OCI-LY7 (cell line): ENCODE data around the gene FAM3D. TPM values are rescaled to one million over a fixed set of nuclear protein-coding genes. Genes with fewer than 3 reads are reported as not detected.

Experiments
- BruUV-seq: library from RNA; stranded (reverse); fragments of 400-500 nt; replicated peaks from 2 replicates; lab custom pipeline; 2021; lab: Mats Ljungman, UMichigan
- CTCF ChIA-PET: fragments of 300-600 bp; sonication (Branson Sonifier 250); formaldehyde crosslinking; loops from one replicate; lab custom pipeline; 2022; ENCODE audit warnings: antibody characterized with exemption; ENCODE audit not compliant: unreplicated experiment; lab: Charles Lee
- POLR2A ChIA-PET: fragments of 300-600 bp; sonication (Branson Sonifier 250); formaldehyde crosslinking; loops from one replicate; lab custom pipeline; 2022; ENCODE audit warnings: antibody characterized with exemption; lab: Charles Lee
- DNase-seq: peaks from one replicate; pipeline ENCODE4 v3.0.0-alpha.2; 2015; ENCODE audit warnings: low spot score
- H2AFZ ChIP-seq: fragments of 200-600 bp; sonication (generic), shearing (Covaris generic); 2 replicates; pipeline ENCODE4 v1.6.1; 2014; ENCODE audit warnings: mild to moderate bottlenecking, antibody characterized with exemption, low read length, moderate library complexity
- H3K27ac ChIP-seq: fragments of 200-600 bp; sonication (generic); 2 replicates; pipeline ENCODE4 v1.5.1; 2014; ENCODE audit warnings: mixed run types, low read depth, mild to moderate bottlenecking, moderate library complexity, low read length, inconsistent platforms; ENCODE audit not compliant: poor library complexity, severe bottlenecking
- H3K36me3 ChIP-seq: fragments of 200-600 bp; sonication (generic); 2 replicates; pipeline ENCODE4 v1.6.1; 2014; ENCODE audit warnings: mild to moderate bottlenecking, antibody characterized with exemption, low read length, moderate library complexity, mixed read lengths; ENCODE audit not compliant: insufficient read depth
- H3K4me1 ChIP-seq: fragments of 200-600 bp; sonication (generic); 2 replicates; pipeline ENCODE4 v1.5.1; 2014; ENCODE audit warnings: mild to moderate bottlenecking, low read length; ENCODE audit not compliant: insufficient read depth, poor library complexity, severe bottlenecking
- H3K4me2 ChIP-seq: fragments of 200-600 bp; sonication (generic); 2 replicates; pipeline ENCODE4 v1.6.1; 2014; ENCODE audit warnings: mild to moderate bottlenecking, low read length
- H3K4me3 ChIP-seq: fragments of 200-600 bp; sonication (generic); 2 replicates; pipeline ENCODE4 v1.5.1; 2014; ENCODE audit warnings: mild to moderate bottlenecking, low read depth, low read length; ENCODE audit not compliant: poor library complexity, severe bottlenecking
- H3K79me2 ChIP-seq: fragments of 200-600 bp; sonication (generic); 2 replicates; pipeline ENCODE4 v1.6.1; 2016; ENCODE audit warnings: low read depth, mild to moderate bottlenecking, low read length, moderate library complexity, mixed read lengths; ENCODE audit not compliant: insufficient read depth
- H3K9me2 ChIP-seq: fragments of 200-600 bp; sonication (generic); 2 replicates; pipeline ENCODE4 v1.6.1; 2016; ENCODE audit warnings: mild to moderate bottlenecking, low read length, mixed read lengths; ENCODE audit not compliant: insufficient read depth
- H3K9me3 ChIP-seq: fragments of 200-600 bp; sonication (generic); 2 replicates; pipeline ENCODE4 v1.6.1; 2014; ENCODE audit warnings: mild to moderate bottlenecking, mixed run types, low read length, mixed read lengths
- H4K20me1 ChIP-seq: fragments of 200-600 bp; sonication (generic); 2 replicates; pipeline ENCODE4 v1.6.1; 2014; ENCODE audit warnings: mild to moderate bottlenecking, antibody characterized with exemption, low read length, moderate library complexity, mixed read lengths; ENCODE audit not compliant: insufficient read depth
- EZH2phosphoT487 ChIP-seq: fragments of 200-600 bp; sonication (generic); IDR thresholded peaks from 2 replicates; pipeline ENCODE4 v1.6.1; 2018; ENCODE audit warnings: low read depth, borderline replicate concordance, mild to moderate bottlenecking, mixed run types, antibody characterized with exemption, low read length, moderate library complexity, mixed read lengths
- intact Hi-C: fragments of 100-400 bp; cut with micrococcal nuclease; formaldehyde crosslinking; loops from one replicate; pipeline ENCODE4 v1.10.0; 2022; ENCODE audit not compliant: unreplicated experiment
- total RNA-seq, 2 experiments: library from RNA; depleted of rRNA in 1 of 2; stranded (reverse); fragments of >200 nt in 1 of 2; shearing (Covaris generic) in 1 of 2; gene quantifications; 2 replicates each; pipeline ENCODE4 v1.2.3, GENCODE V29; 2014 to 2022
- TF ChIP-seq, protein P1 (sequence below): fragments of 200-600 bp; sonication (generic); conservative IDR thresholded peaks from 2 replicates; pipeline ENCODE4 v1.5.1; 2014; ENCODE audit warnings: mild to moderate bottlenecking, antibody characterized with exemption, low read length, moderate library complexity, mixed read lengths

FAM3D gene
- total RNA-seq, 2 experiments from 2014 or later = not detected

DNA sequence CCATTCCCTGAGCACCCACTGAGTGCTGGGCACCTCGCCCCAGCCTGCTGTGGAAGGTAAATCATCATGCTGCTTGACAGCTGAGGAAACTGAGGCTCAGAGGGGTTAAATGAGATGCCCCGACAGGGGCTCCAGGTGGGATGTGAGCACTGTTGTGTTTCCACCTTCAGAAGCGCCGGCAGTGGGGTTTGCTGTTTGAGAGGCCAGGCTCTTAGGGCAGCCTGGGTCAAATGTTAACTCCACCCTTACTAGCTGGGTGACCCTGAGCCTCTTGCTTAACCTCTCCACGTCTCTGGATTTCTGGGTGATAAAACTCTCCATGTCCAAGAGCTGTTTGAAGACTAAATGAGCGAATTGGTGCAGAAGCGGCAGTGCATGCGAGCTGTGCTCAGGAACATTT lies 43.1 kb downstream of the FAM3D start:
- H3K4me2 ChIP-seq = no peak overlapping the region
- TF ChIP-seq, protein P1, sequence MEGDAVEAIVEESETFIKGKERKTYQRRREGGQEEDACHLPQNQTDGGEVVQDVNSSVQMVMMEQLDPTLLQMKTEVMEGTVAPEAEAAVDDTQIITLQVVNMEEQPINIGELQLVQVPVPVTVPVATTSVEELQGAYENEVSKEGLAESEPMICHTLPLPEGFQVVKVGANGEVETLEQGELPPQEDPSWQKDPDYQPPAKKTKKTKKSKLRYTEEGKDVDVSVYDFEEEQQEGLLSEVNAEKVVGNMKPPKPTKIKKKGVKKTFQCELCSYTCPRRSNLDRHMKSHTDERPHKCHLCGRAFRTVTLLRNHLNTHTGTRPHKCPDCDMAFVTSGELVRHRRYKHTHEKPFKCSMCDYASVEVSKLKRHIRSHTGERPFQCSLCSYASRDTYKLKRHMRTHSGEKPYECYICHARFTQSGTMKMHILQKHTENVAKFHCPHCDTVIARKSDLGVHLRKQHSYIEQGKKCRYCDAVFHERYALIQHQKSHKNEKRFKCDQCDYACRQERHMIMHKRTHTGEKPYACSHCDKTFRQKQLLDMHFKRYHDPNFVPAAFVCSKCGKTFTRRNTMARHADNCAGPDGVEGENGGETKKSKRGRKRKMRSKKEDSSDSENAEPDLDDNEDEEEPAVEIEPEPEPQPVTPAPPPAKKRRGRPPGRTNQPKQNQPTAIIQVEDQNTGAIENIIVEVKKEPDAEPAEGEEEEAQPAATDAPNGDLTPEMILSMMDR = no peak
- no peak for TF ChIP-seq EZH2phosphoT487
- intact Hi-C loops = no loop called here

DNA sequence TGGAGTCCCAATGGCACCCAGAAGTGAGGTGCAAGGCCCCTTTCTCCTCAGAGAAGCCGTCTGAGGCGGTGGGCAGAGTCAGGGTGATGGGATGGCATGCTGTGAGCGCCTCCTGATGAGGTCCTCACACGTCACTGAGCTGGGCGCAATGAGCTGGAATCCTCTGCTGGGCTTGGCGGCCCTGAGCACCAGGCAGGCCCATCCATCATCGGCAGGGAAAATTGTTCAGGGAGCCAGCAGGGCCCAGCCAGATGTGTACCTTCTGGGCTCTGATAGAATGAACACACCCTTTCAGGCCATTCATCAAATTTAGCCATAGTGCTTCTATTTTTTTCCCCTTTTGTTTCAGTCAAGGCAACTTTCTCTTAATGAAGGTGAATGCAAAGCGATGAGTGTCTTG lies 43.7 kb downstream of the FAM3D start:
- H2AFZ ChIP-seq = no peak overlapping the region
- TF ChIP-seq, protein P1 = no peak
- TF ChIP-seq EZH2phosphoT487 = no peak
- POLR2A ChIA-PET = no interaction called here

More for the DNA sequence above, 43.1 kb downstream of the FAM3D start:
- Histone ChIP-seq H3K36me3 (no peaks in the 10 kb centered on the region), H3K4me1 (no peaks in the 10 kb centered on the region), H4K20me1 (no peaks in the 10 kb centered on the region), H2AFZ (no peak overlapping the region), H3K9me2 (no peaks in the 10 kb centered on the region), H3K27ac (no peak overlapping the region), H3K79me2 (no peaks in the 10 kb centered on the region), H3K9me3 (no peaks in the 10 kb centered on the region), H3K4me3 (no peak overlapping the region)
- no peak for DNase-seq
- ChIA-PET CTCF (no interaction called here), POLR2A (no interaction called here)
- BruUV-seq = no TSS peak

DNA sequence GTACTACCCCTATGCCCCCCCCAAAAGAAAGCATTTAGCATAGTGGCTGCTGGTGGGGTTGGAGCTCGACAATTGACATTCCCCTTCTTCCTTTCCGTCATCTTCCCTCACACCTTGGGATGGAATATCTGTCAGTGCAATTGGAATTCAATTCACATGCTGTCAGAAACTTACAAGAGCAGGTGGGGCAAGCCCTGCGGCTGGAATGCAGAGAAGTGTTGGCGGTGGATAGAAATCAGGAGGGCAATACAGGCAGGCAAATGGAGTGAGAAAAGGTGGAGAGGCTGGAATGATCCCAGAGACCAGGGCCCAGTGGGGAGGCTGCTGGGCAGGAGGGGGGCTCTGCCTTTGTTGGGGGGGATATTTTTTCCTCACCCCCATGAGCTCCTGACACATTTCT lies 44.1 kb downstream of the FAM3D start:
- Histone ChIP-seq H3K9me2 (no peaks in the 10 kb centered on the region), H3K27ac (no peak overlapping the region), H3K9me3 (no peaks in the 10 kb centered on the region), H3K36me3 (no peaks in the 10 kb centered on the region), H3K4me1 (no peaks in the 10 kb centered on the region), H3K4me2 (no peak overlapping the region), H3K4me3 (no peak overlapping the region), H3K79me2 (no peaks in the 10 kb centered on the region), H4K20me1 (no peaks in the 10 kb centered on the region), H2AFZ (no peak overlapping the region)
- no TSS peak for BruUV-seq
- TF ChIP-seq, protein P1 = no peak
- TF ChIP-seq EZH2phosphoT487 = no peak
- no peak for DNase-seq
- POLR2A ChIA-PET = no interaction called here
- intact Hi-C loops = no loop called here
- CTCF ChIA-PET = no interaction called here

More for the DNA sequence above, 43.7 kb downstream of the FAM3D start:
- Histone ChIP-seq H3K36me3 (no peaks in the 10 kb centered on the region), H3K4me3 (no peak overlapping the region), H3K4me1 (no peaks in the 10 kb centered on the region), H3K27ac (no peak overlapping the region), H3K4me2 (no peak overlapping the region), H3K79me2 (no peaks in the 10 kb centered on the region), H4K20me1 (no peaks in the 10 kb centered on the region), H3K9me2 (no peaks in the 10 kb centered on the region), H3K9me3 (no peaks in the 10 kb centered on the region)
- no peak for DNase-seq
- intact Hi-C loops = no loop called here
- BruUV-seq = no TSS peak
- CTCF ChIA-PET = no interaction called here
